ENCODE results near the gene ACSM3.

GRCh38 chr16:20811889-20812439 is 48.1 kb downstream of the ACSM3 start:
- no peak for TF ChIP-seq POLR2A (IDR thresholded peaks at IDR 0.05; ENCODE audit: extremely low read depth, insufficient read length)
- no peak for TF ChIP-seq CTCF (IDR thresholded peaks at IDR 0.05; ENCODE audit: low read depth, low read length)
- no peak for TF ChIP-seq MAX (IDR thresholded peaks at IDR 0.05; ENCODE audit: low read depth, low read length)
- TF ChIP-seq MYC (IDR thresholded peaks at IDR 0.05; ENCODE audit: low read depth, low read length), result no peak

Data from NB4 (cell line).